GM13976 (cell line): ENCODE measurements around the gene AREG.

Experiments
- DNase-seq: peaks from one replicate; pipeline ENCODE4 v3.0.0; 2012; ENCODE audit warnings: low spot score
- CTCF ChIP-seq: IDR thresholded peaks from 2 replicates; pipeline ENCODE4 v1.5.1; 2012; ENCODE audit warnings: borderline replicate concordance, mild to moderate bottlenecking; ENCODE audit not compliant: insufficient read depth; ENCODE audit errors: extremely low read depth, missing control alignments, control extremely low read depth
- in situ Hi-C: fragments of 300-500 bp; cut with MboI; formaldehyde crosslinking; loops from one replicate; pipeline ENCODE4 v1.12.0; 2022; ENCODE audit warnings: low sequenced_read_pairs, mixed read lengths, inconsistent platforms; ENCODE audit not compliant: unreplicated experiment

The AREG gene

DNA sequence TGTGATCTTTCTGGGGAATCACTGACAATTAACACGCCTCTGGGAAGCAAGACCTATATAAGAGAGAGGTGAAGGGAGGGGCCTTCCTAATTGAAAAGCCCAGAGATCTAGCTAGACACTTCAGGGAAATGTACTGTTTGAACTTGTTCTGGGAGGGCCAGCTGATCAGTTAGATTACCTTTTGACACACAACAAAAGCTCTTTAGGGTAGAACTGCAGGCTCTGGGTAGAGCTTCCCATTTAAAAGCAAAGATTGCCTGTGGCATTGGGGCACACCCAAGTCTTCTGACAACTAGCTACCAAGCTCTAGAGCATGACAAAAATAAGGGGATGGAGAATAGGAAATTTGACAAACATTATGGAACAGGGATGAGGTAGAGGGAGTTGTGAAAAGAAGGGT, 26.3 kb downstream of the AREG start:
- DNase-seq: no peak
- no peak for TF ChIP-seq CTCF
- in situ Hi-C loops: no loop called here

GRCh38 chr4:74473155-74473811, 28.3 kb downstream of the AREG start:
- DNase-seq: no peak
- TF ChIP-seq CTCF: no peak
- in situ Hi-C loops: no loop called here

DNA sequence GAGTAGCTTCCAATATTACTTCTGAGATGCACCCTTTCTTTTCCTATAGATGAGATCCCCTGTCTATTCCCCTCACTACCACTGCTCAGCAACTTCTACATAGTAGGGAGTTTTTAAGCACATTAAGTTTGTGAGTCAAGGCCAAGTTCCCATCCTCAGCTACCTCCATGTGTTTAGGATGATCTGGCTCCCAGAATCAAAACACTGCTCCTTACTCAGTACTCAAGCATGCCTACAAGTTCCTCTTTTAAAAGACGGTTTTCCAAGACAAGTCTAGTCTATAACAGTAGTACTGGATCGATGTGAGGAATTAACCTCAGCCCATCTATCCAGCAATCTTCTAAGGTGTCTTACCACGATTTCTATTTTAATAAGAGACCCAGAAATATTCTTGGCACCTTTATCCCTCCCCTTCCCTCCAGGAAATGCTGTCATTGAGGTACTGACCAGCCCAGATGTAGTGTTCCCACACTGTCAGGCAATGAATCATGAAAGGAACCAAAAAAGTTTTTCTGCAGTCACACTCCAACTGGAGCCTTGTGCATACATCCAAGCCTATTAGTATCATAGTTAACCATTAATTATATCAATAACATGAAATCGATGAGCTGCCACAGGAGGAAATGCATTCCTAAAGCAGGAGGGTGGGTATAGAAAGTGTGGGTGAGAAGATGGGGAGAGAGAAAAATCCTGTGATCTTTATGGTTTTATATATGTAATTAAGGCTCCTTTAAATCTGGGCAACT, 29.6 kb downstream of the AREG start:
- in situ Hi-C loops: no loop called here
- no peak for DNase-seq
- no peak for TF ChIP-seq CTCF

GRCh38 chr4:74475091-74475800, 30.3 kb downstream of the AREG start:
- TF ChIP-seq CTCF: no peak
- in situ Hi-C loops: no loop called here

DNA sequence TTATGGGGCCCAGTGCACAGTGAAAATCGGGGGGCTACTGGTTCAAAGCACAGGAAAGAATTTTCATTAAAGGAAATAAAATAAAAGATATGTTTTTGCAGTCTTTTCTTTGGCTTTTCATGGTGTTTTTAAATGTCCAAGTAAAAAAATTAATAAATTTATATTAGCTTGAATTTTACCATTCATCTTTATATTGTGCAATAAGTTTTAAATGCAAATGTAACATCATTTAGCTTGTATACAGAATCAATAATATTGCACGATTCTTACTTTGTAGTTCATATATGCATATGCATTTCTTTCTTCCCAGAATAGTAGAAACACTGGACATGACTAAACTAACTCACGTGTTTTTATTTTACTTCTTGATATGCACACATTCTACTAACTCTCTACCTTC, 31.0 kb downstream of the AREG start:
- DNase-seq: no peak
- TF ChIP-seq CTCF: no peak
- in situ Hi-C loops: no loop called here

More at GRCh38 chr4:74475091-74475800, 30.3 kb downstream of the AREG start:
- no peak for DNase-seq

- in situ Hi-C loops: no loop called here
- no peak for DNase-seq
- TF ChIP-seq CTCF: no peak
Observed at GRCh38 chr4:74479009-74479408, 34.1 kb downstream of the AREG start.
